AG09319 (cell line): ENCODE results near the gene BIRC3.

Source experiments
- DNase-seq: peaks from one replicate; pipeline ENCODE4 v3.0.0-alpha.2; 2010; ENCODE audit warnings: low read depth; ENCODE audit errors: extremely low read depth
- CTCF ChIP-seq: IDR thresholded peaks from 2 replicates; pipeline ENCODE4 v1.5.1; 2011; ENCODE audit warnings: low read depth, mild to moderate bottlenecking, inconsistent platforms, low read length, moderate library complexity

The BIRC3 gene

DNA sequence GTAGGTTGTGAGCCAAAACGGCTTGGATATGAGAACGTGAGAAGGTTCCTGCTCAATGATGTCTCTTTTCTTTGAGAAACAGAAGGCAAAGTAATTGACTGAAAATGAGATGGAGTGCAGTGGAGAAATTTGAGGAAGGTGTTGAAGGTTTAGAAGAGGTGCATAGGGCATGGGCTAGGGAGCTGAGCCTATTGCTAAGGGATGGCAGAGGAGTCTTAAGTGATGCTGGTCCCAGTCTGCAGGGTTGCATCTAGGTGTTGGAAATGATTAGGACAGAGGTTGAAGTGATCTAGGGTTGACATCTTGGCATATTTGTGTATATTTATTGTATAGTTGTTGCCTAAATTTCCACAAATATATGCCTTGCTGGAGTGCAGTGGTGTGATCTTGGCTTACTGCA lies 2.3 kb downstream of the BIRC3 start:
- no peak for DNase-seq
- TF ChIP-seq CTCF: no peak

DNA sequence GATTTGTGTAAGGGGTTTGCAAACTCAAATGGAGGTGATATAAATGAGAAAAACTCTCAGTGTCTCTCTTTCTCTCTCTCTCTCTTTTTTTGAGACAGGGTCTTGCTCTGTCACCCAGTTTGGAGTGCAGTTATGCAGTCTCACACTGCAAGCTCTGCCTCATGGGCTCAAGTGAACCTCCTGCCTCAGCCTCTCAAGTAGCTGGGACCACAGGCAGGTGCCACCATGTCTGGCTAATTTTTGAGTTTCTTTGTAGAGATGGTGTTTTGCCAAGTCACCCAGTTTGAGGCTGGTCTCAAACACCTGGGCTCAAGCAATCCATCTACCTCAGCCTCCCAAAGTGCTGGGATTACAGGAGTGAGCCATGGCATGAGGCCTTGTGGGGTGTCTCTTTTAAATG lies 2.9 kb downstream of the BIRC3 start:
- TF ChIP-seq CTCF: no peak
- no peak for DNase-seq

DNA sequence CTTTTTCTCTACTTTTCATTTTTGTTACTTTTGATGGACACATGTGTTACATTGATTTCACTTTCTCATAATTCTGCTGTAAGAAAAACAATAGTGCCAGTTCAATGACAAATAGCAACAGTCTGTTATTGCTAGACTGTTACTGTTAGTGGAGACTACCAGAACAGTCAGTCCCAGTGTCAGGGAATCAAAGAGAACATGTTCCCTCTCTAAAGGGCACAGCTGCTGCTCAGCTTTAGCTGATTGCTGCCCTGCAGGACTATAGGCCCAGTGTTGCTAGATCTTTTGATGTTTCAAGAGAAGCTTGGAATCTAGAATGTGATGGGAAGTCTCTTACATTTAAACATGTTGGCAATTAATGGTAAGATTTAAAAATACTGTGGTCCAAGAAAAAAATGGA lies 3.4 kb downstream of the BIRC3 start:
- TF ChIP-seq CTCF: no peak
- DNase-seq: no peak

- no peak for TF ChIP-seq CTCF
- no peak for DNase-seq
These were observed 5.3 kb downstream of the BIRC3 start for GRCh38 chr11:102322560-102322959.

DNA sequence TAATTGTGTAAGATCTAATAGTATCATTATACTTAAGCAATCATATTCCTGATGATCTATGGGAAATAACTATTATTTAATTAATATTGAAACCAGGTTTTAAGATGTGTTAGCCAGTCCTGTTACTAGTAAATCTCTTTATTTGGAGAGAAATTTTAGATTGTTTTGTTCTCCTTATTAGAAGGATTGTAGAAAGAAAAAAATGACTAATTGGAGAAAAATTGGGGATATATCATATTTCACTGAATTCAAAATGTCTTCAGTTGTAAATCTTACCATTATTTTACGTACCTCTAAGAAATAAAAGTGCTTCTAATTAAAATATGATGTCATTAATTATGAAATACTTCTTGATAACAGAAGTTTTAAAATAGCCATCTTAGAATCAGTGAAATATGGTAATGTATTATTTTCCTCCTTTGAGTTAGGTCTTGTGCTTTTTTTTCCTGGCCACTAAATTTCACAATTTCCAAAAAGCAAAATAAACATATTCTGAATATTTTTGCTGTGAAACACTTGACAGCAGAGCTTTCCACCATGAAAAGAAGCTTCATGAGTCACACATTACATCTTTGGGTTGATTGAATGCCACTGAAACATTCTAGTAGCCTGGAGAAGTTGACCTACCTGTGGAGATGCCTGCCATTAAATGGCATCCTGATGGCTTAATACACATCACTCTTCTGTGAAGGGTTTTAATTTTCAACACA lies 6.4 kb downstream of the BIRC3 start:
- no peak for DNase-seq
- no peak for TF ChIP-seq CTCF

DNA sequence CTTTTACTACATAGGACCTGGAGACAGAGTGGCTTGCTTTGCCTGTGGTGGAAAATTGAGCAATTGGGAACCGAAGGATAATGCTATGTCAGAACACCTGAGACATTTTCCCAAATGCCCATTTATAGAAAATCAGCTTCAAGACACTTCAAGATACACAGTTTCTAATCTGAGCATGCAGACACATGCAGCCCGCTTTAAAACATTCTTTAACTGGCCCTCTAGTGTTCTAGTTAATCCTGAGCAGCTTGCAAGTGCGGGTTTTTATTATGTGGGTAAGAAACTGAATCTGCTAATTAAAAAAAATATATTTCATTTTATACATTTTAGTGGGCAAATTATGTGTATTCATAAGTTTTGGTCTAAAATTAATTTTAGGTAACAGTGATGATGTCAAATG lies 7.8 kb downstream of the BIRC3 start:
- no peak for TF ChIP-seq CTCF

DNA sequence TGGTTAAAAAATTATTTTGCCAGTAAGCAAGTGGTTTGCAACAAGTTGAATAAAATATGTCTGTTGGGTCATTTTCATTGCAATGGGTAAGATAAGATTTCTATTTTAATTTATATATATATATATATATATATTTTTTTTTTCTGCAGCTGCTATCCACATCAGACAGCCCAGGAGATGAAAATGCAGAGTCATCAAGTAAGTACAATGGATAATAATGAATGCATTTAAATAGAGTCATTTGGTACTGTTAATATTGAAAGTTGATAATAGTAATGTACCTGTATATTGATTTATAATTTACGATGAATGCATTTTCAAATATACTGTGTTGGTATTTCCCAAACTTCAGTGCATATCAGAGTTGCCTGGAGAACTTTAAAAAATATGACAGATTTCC lies 11.5 kb downstream of the BIRC3 start:
- no peak for TF ChIP-seq CTCF
- no peak for DNase-seq

More for the DNA sequence above, 7.8 kb downstream of the BIRC3 start:
- no peak for DNase-seq
